Measurements from ENCODE around the gene LBH.

Gene LBH

DNA sequence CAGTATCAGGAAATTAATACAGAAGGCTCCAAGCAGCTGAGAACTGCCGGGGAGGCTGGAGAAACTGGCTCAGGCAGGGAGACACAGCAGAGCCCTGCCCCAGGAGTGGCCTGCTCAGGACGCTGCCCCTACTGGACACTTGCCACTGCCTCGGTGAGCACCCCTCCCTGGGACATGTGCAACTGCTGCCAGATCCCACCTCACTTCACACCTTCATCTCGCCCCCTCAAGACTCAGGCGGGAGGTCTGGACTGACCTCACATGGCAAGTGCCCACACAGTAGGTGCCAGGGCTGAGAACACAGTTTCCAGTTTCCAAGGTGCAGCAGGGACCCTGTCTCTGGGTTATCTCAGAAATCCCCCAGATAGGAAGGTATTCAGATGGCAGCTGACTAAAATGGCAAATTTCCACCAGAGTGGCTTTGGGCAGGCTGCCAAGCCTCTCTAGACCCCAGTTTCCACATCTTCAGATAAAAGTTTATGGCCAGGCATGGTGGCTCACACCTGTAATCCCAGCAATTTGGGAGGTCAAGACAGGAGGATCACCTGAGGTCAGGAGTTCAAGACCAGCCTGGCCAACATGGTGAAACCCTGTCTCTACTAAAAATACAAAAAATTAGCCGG lies 33.7 kb upstream of the LBH start:
- DNase-seq (ENCODE audit: extremely low spot score), result no peak
- TF ChIP-seq FOXK2 (IDR thresholded peaks at IDR 0.05) (no peak), L3MBTL2 (conservative IDR thresholded peaks at IDR 0.05) (no peak)
- CTCF ChIA-PET, result no interaction called here
- POLR2A ChIA-PET, result no interaction called here

DNA sequence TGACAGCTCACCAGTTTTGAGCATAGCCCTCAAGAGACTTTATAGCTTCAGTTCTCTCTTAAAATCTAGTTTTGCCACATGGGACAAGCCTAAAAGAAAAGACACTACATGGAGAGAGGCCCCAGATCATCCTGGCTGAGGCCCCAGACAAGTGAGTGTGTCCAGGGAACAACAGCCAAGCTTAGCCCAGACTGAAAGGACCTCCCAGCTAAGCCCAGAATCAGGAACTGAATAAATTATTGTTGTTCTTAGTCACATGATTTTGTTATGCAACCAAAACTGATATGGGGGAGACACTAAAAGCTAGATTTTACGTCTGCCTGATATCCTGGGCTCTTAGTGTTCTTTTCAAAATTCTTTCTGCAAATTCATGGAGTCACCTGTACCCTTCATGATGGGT lies 29.3 kb upstream of the LBH start:
- POLR2A ChIA-PET, result no interaction called here
- TF ChIP-seq CTBP1 (IDR thresholded peaks at IDR 0.05; ENCODE audit: borderline replicate concordance) (no peak), FOXA1 (IDR thresholded peaks at IDR 0.05) (no peak), SUZ12 (IDR thresholded peaks at IDR 0.05) (no peak), BHLHE40 (IDR thresholded peaks at IDR 0.05; ENCODE audit: borderline replicate concordance) (no peak), ARNT (IDR thresholded peaks at IDR 0.05) (no peak), SP1 (IDR thresholded peaks at IDR 0.05) (no peak), L3MBTL2 (conservative IDR thresholded peaks at IDR 0.05) (no peak), FOXM1 (IDR thresholded peaks at IDR 0.05; ENCODE audit: borderline replicate concordance) (no peak), TARDBP (IDR thresholded peaks at IDR 0.05) (no peak), NFRKB (IDR thresholded peaks at IDR 0.05) (no peak), HDGF (IDR thresholded peaks at IDR 0.05; ENCODE audit: borderline replicate concordance) (no peak), LEF1 (IDR thresholded peaks at IDR 0.05; ENCODE audit: borderline replicate concordance) (no peak)
- TF ChIP-seq, protein P1, sequence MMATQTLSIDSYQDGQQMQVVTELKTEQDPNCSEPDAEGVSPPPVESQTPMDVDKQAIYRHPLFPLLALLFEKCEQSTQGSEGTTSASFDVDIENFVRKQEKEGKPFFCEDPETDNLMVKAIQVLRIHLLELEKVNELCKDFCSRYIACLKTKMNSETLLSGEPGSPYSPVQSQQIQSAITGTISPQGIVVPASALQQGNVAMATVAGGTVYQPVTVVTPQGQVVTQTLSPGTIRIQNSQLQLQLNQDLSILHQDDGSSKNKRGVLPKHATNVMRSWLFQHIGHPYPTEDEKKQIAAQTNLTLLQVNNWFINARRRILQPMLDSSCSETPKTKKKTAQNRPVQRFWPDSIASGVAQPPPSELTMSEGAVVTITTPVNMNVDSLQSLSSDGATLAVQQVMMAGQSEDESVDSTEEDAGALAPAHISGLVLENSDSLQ (IDR thresholded peaks at IDR 0.05), result no peak
- CTCF ChIA-PET, result interaction anchor here (1.0 to 1.8 kb wide), 2 partner anchors 37 to 509 kb away, joined by 6 to 11 read pairs; no protein-coding TSS in a partner anchor
- DNase-seq (ENCODE audit: extremely low spot score), result no peak

DNA sequence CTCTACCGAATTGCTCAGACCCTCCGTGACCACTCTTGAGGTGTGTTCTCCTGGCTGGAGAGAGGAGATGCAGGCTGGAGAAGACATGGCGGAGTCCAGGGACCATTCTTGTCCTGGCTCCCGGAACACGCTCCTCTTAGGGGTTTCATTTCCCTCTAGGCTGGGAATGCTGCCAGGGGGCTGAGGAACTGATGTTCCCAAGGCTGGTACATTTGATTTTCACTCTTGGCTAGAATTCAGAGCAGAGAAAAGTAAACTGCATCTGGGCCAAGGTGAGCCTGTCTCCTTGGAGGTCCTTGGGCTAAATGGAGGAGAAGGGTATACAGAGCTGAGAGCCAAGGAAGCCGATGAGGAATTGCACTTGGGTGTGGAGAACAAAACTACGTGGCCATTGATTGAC lies 28.2 kb upstream of the LBH start:
- POLR2A ChIA-PET, result no interaction called here
- TF ChIP-seq FOXM1 (IDR thresholded peaks at IDR 0.05; ENCODE audit: borderline replicate concordance), result no peak
- no peak for DNase-seq (ENCODE audit: extremely low spot score)
- CTCF ChIA-PET, result interaction anchor here (0.6 kb wide), 1 partner anchor 38 kb away, joined by 3 read pairs; no protein-coding TSS in a partner anchor

DNA sequence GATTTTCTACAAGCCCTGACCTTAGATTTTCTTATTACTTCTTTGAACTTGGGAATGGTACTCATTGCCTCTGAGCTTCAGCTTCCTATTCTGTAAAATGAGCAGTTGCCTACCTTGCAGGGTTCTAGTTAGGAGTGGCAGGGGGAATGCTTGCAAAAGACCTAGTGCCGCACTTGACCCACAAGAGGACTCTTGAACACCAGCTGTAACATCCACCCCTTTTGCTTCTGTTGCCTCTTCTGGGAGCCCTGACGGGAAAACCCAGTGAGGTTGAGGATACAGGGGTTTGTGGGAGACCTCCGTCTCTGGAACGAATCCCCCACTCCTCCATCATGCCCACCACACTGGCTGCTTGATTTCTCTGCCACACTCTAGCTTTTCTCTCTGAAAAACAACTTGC lies 27.1 kb upstream of the LBH start:
- ChIA-PET CTCF (interaction anchor here (1.7 kb wide), 1 partner anchor 507 kb away, joined by 8 read pairs; no protein-coding TSS in a partner anchor), POLR2A (no interaction called here)
- no peak for DNase-seq (ENCODE audit: extremely low spot score)
- TF ChIP-seq FOXK2 (IDR thresholded peaks at IDR 0.05) (no peak), TARDBP (IDR thresholded peaks at IDR 0.05) (no peak), L3MBTL2 (conservative IDR thresholded peaks at IDR 0.05) (no peak), ARNT (IDR thresholded peaks at IDR 0.05) (no peak), NFRKB (IDR thresholded peaks at IDR 0.05) (no peak), BHLHE40 (IDR thresholded peaks at IDR 0.05; ENCODE audit: borderline replicate concordance) (no peak), HDGF (IDR thresholded peaks at IDR 0.05; ENCODE audit: borderline replicate concordance) (no peak), CTBP1 (IDR thresholded peaks at IDR 0.05; ENCODE audit: borderline replicate concordance) (no peak), SUZ12 (IDR thresholded peaks at IDR 0.05) (no peak), ZNF384 (IDR thresholded peaks at IDR 0.05) (no peak), LEF1 (IDR thresholded peaks at IDR 0.05; ENCODE audit: borderline replicate concordance) (no peak), FOXA1 (IDR thresholded peaks at IDR 0.05) (no peak), ELF4 (IDR thresholded peaks at IDR 0.05) (no peak), FOXM1 (IDR thresholded peaks at IDR 0.05; ENCODE audit: borderline replicate concordance) (no peak), SP1 (IDR thresholded peaks at IDR 0.05) (no peak)
- TF ChIP-seq, protein P1 (IDR thresholded peaks at IDR 0.05), result no peak

DNA sequence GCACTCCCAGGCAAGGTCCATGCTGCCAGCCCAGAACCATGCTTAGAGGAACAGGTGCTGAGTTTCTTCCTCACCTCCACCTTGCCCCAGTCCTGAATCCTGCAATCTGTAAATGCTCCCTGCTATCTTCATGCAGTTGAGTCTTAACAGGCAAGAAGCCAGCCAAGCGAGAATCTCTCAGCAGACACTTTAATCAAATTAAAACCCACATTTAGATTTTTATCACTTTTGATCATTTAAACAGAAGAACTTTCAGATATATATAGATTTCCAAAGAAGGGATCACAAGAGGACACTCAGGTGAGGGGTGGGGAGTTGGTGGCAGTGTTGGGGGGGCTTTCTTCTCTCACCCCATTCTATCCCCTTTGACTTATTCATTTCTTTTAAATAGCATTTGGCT lies 25.9 kb upstream of the LBH start:
- no peak for TF ChIP-seq CTBP1 (IDR thresholded peaks at IDR 0.05; ENCODE audit: borderline replicate concordance)
- no peak for TF ChIP-seq SP1 (IDR thresholded peaks at IDR 0.05)
- no peak for TF ChIP-seq NFRKB (IDR thresholded peaks at IDR 0.05)
- DNase-seq (ENCODE audit: extremely low spot score), result no peak
- CTCF ChIA-PET, result interaction anchor here (5.6 kb wide), 1 partner anchor 505 kb away, joined by 56 read pairs; no protein-coding TSS in a partner anchor
- POLR2A ChIA-PET, result no interaction called here

DNA sequence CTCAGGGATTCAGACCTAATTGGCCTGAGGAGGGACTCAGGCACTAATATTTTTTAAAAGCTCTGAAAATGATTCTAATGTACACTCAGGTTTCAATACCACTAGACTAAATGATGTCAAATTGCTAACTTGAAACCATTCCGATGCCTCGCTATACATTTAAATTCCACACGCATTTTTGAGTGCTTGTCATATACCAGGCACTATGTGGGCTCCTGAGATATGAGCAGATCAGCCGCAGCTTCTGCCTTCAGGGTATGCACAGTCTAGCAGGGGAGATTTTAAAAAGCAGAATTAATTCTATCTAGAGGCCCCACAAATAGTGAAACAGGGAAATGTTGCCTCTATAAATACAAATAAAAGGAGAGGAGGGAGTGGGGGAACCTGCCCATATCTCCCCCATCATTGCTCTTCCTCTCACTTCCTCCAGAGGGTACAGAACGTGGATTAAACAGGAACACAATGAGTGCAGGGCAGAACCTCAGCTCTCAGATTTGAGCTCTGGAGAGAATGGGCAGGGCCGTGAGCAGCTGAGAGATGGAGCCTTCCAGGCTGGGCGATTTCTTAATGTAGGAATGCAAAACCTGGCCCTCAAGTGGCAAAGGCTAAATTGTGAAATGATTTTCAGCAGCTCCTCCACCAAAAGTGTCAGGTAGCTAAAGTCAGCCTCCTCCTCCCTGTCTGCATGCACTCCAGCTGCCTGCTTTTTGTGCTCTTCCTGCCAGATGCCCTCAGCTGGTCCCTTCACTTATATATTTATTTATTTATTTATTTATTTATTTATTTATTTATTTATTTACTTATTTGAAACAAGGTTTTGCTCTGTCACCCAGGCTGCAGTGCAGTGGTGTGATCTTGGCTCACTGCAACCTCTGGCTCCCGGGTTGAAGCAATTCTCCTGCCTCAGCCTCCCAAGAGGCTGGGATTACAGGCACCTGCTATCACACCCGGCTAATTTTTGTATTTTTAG lies 24.6 kb upstream of the LBH start:
- CTCF ChIA-PET, result interaction anchor here (5.6 kb wide), 1 partner anchor 504 kb away, joined by 56 read pairs; no protein-coding TSS in a partner anchor
- TF ChIP-seq NFRKB (IDR thresholded peaks at IDR 0.05) (no peak), FOXK2 (IDR thresholded peaks at IDR 0.05) (no peak), LEF1 (IDR thresholded peaks at IDR 0.05; ENCODE audit: borderline replicate concordance) (no peak), ZNF384 (IDR thresholded peaks at IDR 0.05) (no peak), SP1 (IDR thresholded peaks at IDR 0.05) (no peak), FOXA1 (IDR thresholded peaks at IDR 0.05) (no peak), ELF4 (IDR thresholded peaks at IDR 0.05) (no peak), SUZ12 (IDR thresholded peaks at IDR 0.05) (no peak), HDGF (IDR thresholded peaks at IDR 0.05; ENCODE audit: borderline replicate concordance) (no peak), ARNT (IDR thresholded peaks at IDR 0.05) (no peak), BHLHE40 (IDR thresholded peaks at IDR 0.05; ENCODE audit: borderline replicate concordance) (no peak), L3MBTL2 (conservative IDR thresholded peaks at IDR 0.05) (no peak), TARDBP (IDR thresholded peaks at IDR 0.05) (no peak), FOXM1 (IDR thresholded peaks at IDR 0.05; ENCODE audit: borderline replicate concordance) (no peak), CTBP1 (IDR thresholded peaks at IDR 0.05; ENCODE audit: borderline replicate concordance) (no peak)
- TF ChIP-seq, protein P1 (IDR thresholded peaks at IDR 0.05), result no peak
- DNase-seq (ENCODE audit: extremely low spot score), result no peak
- POLR2A ChIA-PET, result no interaction called here

Data from HEK293T (cell line).